H1 (cell line): ENCODE data around the gene UBR2. TPM values are rescaled to one million over a fixed set of nuclear protein-coding genes. Genes with fewer than 3 reads are reported as not detected.

Experiments used
- HDAC2 ChIP-seq, 2 experiments: fragments of 300-600 bp in 1 of 2; sonication (generic) in 1 of 2; IDR thresholded peaks; 2 replicates each; pipeline ENCODE4 v1.6.1; 2011 to 2012; ENCODE audit warnings: low read depth in 2 of 2, low read length in 2 of 2, mild to moderate bottlenecking in 2 of 2, moderate library complexity in 2 of 2, borderline replicate concordance in 1 of 2, inconsistent platforms in 1 of 2
- polyA plus RNA-seq, 7 experiments: library from polyadenylated mRNA; depleted of rRNA in 3 of 7; stranded (reverse) in 5 of 7; unstranded in 2 of 7; fragments of >200 nt in 5 of 7; fragments of 200-250 nt in 2 of 7; gene quantifications; 1 replicate in 5 of 7; 2 replicates in 1 of 7; 4 replicates in 1 of 7; pipeline versions ENCODE4 v1.2.1 to v1.2.3, GENCODE V29; 2011 to 2013; ENCODE audit warnings: missing spikeins in 2 of 7, mixed read lengths in 2 of 7
- total RNA-seq: library from RNA; stranded (reverse); fragmentation: NEBNext Ultra II Directional; extraction: Animal tissue kit (Norgen Biotek cat#: 25700); gene quantifications from 2 replicates; pipeline ENCODE4 v1.2.1, GENCODE V29; 2021

Gene UBR2
- total and polyA plus RNA-seq, 2 of the 8 experiments (the other 6 are each of a cell fraction or from before 2014, with no cell fraction given): 6.5 to 19.5 TPM

DNA sequence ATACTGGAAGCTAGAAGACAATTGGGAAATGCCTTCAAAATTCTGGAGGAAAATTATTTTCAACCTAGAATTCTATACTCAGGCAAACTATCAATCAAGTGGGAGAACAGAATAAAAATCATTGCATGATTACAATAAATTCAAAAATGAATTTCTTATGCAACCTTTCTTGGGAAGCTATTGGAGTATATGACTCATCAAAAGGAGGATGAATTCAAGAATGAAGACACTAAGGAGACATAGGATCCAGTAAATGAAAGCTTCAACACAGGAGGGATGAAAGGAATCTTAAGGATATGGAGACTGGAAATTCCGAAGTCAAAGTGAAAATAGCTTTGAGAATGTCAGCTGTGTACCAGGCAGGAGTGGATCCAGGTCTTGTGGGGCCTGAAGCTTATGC, 12.6 kb upstream of the UBR2 start (continued):
- TF ChIP-seq HDAC2 (IDR thresholded peaks at IDR 0.05; ENCODE audit: borderline replicate concordance in 1 of 2, low read depth in 2 of 2, low read length in 2 of 2): no peak
